Measurements from ENCODE around the gene ZNF394.
A peak's percentile ranks its signal among the peaks of the same experiment; 100 is the strongest.

The ZNF394 gene

DNA sequence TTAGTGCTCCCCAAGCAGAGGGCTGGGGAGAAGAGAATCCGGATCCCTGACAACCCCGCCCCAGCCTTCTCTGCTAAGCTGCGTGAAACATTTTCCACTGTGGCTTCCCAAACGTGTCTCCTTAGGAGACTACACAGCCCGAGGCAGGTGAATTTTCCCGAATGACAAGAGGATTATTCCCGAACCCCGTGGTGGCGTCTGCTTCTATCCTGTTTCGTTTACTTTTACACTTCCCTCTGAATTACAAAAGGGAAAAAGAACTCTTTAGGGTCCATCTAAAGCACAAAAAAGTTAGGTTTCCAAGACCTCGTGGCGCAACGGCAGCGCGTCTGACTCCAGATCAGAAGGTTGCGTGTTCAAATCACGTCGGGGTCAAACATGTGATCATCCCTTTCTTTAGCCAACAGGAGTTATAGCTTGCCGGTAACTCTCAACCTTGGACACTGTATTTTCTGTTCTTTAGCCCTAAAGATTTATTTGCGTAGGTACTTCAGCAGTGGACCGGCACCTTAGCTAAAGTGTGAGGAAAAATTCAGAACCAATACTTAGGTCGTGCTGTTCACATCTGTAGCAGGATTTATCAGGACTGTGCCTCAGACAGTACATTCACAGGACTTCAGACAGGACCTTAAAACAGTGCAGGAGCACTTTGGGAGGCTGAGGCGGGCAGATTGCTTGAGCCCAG is 30.6 kb downstream of the ZNF394 start:
- Histone ChIP-seq H3K4me1 (ENCODE audit: low read length) (peaks cover 3% of the 10 kb centered on the region; the same call in 1 of the 2 replicates), H2AFZ (ENCODE audit: low read length) (no peak overlapping the region), H3K36me3 (replicated peaks; ENCODE audit: insufficient read depth, low read length) (no peaks in the 10 kb centered on the region), H3K27ac (ENCODE audit: low read length) (no peak overlapping the region), H3K4me3 (ENCODE audit: low read length) (no peak overlapping the region), H3K9me3 (replicated peaks; ENCODE audit: insufficient read depth, low read length) (no peaks in the 10 kb centered on the region), H3K79me2 (ENCODE audit: low read length) (peaks cover 32% of the 10 kb centered on the region), H4K20me1 (ENCODE audit: insufficient read depth, low read length) (no peaks in the 10 kb centered on the region), H3F3A (ENCODE audit: insufficient read depth, low read length) (0 out of 2 replicates have a peak, but pooled peaks cover 4% of the 10 kb centered on the region), H3K9ac (ENCODE audit: low read length) (no peak overlapping the region), H3K27me3 (replicated peaks; ENCODE audit: insufficient read depth, low read length) (peaks cover 11% of the 10 kb centered on the region), H3K4me2 (ENCODE audit: low read depth, low read length) (no peak overlapping the region), H3K9me2 (replicated peaks; ENCODE audit: insufficient read depth, low read length) (no peaks in the 10 kb centered on the region)
- no peak for DNase-seq
- TF ChIP-seq EZH2 (optimal IDR thresholded peaks at IDR 0.05; ENCODE audit: low read depth, low read length), result no peak
- TF ChIP-seq EZH2phosphoT487 (IDR thresholded peaks at IDR 0.05; ENCODE audit: low read length), result no peak
- TF ChIP-seq, protein P1, sequence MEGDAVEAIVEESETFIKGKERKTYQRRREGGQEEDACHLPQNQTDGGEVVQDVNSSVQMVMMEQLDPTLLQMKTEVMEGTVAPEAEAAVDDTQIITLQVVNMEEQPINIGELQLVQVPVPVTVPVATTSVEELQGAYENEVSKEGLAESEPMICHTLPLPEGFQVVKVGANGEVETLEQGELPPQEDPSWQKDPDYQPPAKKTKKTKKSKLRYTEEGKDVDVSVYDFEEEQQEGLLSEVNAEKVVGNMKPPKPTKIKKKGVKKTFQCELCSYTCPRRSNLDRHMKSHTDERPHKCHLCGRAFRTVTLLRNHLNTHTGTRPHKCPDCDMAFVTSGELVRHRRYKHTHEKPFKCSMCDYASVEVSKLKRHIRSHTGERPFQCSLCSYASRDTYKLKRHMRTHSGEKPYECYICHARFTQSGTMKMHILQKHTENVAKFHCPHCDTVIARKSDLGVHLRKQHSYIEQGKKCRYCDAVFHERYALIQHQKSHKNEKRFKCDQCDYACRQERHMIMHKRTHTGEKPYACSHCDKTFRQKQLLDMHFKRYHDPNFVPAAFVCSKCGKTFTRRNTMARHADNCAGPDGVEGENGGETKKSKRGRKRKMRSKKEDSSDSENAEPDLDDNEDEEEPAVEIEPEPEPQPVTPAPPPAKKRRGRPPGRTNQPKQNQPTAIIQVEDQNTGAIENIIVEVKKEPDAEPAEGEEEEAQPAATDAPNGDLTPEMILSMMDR (IDR thresholded peaks at IDR 0.05; ENCODE audit: low read length), result no peak

GRCh38 chr7:99468336-99468918 is 31.7 kb downstream of the ZNF394 start:
- no peak for DNase-seq
- 0 out of 2 replicates have a peak, but pooled peaks cover 4% of the 10 kb centered on the region for H3F3A ChIP-seq (ENCODE audit: insufficient read depth, low read length)

GRCh38 chr7:99465421-99465768 is 34.7 kb downstream of the ZNF394 start:
- peak overlapping the region; percentile 77 for H3K4me2 ChIP-seq (ENCODE audit: low read depth, low read length)
- no peaks in the 10 kb centered on the region for H3F3A ChIP-seq (ENCODE audit: insufficient read depth, low read length)
- DNase-seq, result no peak
- H4K20me1 ChIP-seq (ENCODE audit: insufficient read depth, low read length), result peaks cover 5% of the 10 kb centered on the region; the same call in 1 of the 2 replicates
- peak overlapping the region; percentile 88 for H3K9ac ChIP-seq (ENCODE audit: low read length)
- H3K9me2 ChIP-seq (replicated peaks; ENCODE audit: insufficient read depth, low read length), result no peaks in the 10 kb centered on the region
- peak overlapping the region; percentile 91 for H3K4me3 ChIP-seq (ENCODE audit: low read length)
- H2AFZ ChIP-seq (ENCODE audit: low read length), result peak overlapping the region; percentile 86
- TF ChIP-seq EZH2phosphoT487 (IDR thresholded peaks at IDR 0.05; ENCODE audit: low read length) (no peak), EZH2 (optimal IDR thresholded peaks at IDR 0.05; ENCODE audit: low read depth, low read length) (no peak)
- TF ChIP-seq, protein P1 (IDR thresholded peaks at IDR 0.05; ENCODE audit: low read length), result no peak
- peak overlapping the region; percentile 27; the same call in 1 of the 2 replicates for H3K27ac ChIP-seq (ENCODE audit: low read length)
- no peaks in the 10 kb centered on the region; the same call in 1 of the 2 replicates for H3K4me1 ChIP-seq (ENCODE audit: low read length)
- no peaks in the 10 kb centered on the region for H3K9me3 ChIP-seq (replicated peaks; ENCODE audit: insufficient read depth, low read length)
- peaks cover 9% of the 10 kb centered on the region for H3K27me3 ChIP-seq (replicated peaks; ENCODE audit: insufficient read depth, low read length)
- peaks cover 4% of the 10 kb centered on the region; the same call in 1 of the 2 replicates for H3K36me3 ChIP-seq (replicated peaks; ENCODE audit: insufficient read depth, low read length)
- H3K79me2 ChIP-seq (ENCODE audit: low read length), result peaks cover 56% of the 10 kb centered on the region

More at GRCh38 chr7:99468336-99468918, 31.7 kb downstream of the ZNF394 start:
- H3K27ac ChIP-seq (ENCODE audit: low read length), result no peak overlapping the region
- no peaks in the 10 kb centered on the region for H3K9me3 ChIP-seq (replicated peaks; ENCODE audit: insufficient read depth, low read length)
- H4K20me1 ChIP-seq (ENCODE audit: insufficient read depth, low read length), result no peaks in the 10 kb centered on the region
- H3K27me3 ChIP-seq (replicated peaks; ENCODE audit: insufficient read depth, low read length), result peaks cover 11% of the 10 kb centered on the region
- peaks cover 4% of the 10 kb centered on the region; the same call in 1 of the 2 replicates for H3K36me3 ChIP-seq (replicated peaks; ENCODE audit: insufficient read depth, low read length)
- H3K9ac ChIP-seq (ENCODE audit: low read length), result no peak overlapping the region
- no peaks in the 10 kb centered on the region for H3K9me2 ChIP-seq (replicated peaks; ENCODE audit: insufficient read depth, low read length)
- H3K4me1 ChIP-seq (ENCODE audit: low read length), result peaks cover 2% of the 10 kb centered on the region; the same call in 1 of the 2 replicates
- H2AFZ ChIP-seq (ENCODE audit: low read length), result no peak overlapping the region
- TF ChIP-seq, protein P1 (IDR thresholded peaks at IDR 0.05; ENCODE audit: low read length), result no peak
- TF ChIP-seq EZH2 (optimal IDR thresholded peaks at IDR 0.05; ENCODE audit: low read depth, low read length) (no peak), EZH2phosphoT487 (IDR thresholded peaks at IDR 0.05; ENCODE audit: low read length) (no peak)
- H3K4me2 ChIP-seq (ENCODE audit: low read depth, low read length), result no peak overlapping the region
- no peak overlapping the region for H3K4me3 ChIP-seq (ENCODE audit: low read length)
- peaks cover 34% of the 10 kb centered on the region for H3K79me2 ChIP-seq (ENCODE audit: low read length)

Data from MM.1S (cell line).